ENCODE measurements around the gene SYNGR1. TPM values are rescaled to one million over a fixed set of nuclear protein-coding genes. Genes with fewer than 3 reads are reported as not detected.

SYNGR1 gene
- total and polyA plus RNA-seq, 2 donors (not counting 1 experiment from before 2014, with no cell fraction given): 9.4 to 31.9 TPM

GRCh38 chr22:39313258-39314001 is 36.4 kb upstream of the SYNGR1 start:
- H3K4me1 Mint-ChIP-seq: peaks cover 38% of the 10 kb centered on the region
- no peak for TF ChIP-seq EZH2 (IDR thresholded peaks at IDR 0.05; ENCODE audit: borderline replicate concordance, insufficient read depth, low read depth, low read length, poor library complexity, severe bottlenecking)
- no peak for TF ChIP-seq CTCF (IDR thresholded peaks at IDR 0.05)
- Histone ChIP-seq H3K27ac (ENCODE audit: low read length in 2 of 2) (no peak overlapping the region), H3K4me1 (ENCODE audit: control insufficient read depth in 2 of 2, insufficient read depth in 2 of 2, low read length in 2 of 2) (peaks cover 23 to 40% of the 10 kb centered on the region in 2 donors), H3K27me3 (replicated peaks in 1 of 4; ENCODE audit: control extremely low read depth in 1 of 4, control insufficient read depth in 3 of 4, insufficient read depth in 4 of 4, low read length in 3 of 4) (no peaks in the 10 kb centered on the region), H3K36me3 (replicated peaks in 1 of 2; ENCODE audit: control extremely low read depth in 1 of 2, control insufficient read depth in 1 of 2, extremely low read depth in 1 of 2, insufficient read depth in 2 of 2, low read length in 1 of 2) (peaks cover 2 to 70% of the 10 kb centered on the region in 2 experiments), H4K20me1 (ENCODE audit: control insufficient read depth, insufficient read depth, low read length, poor library complexity, severe bottlenecking) (peaks cover 67% of the 10 kb centered on the region), H3K9ac (ENCODE audit: low read length) (no peak overlapping the region), H3K79me2 (ENCODE audit: control insufficient read depth, insufficient read depth, low read length) (peaks cover 25% of the 10 kb centered on the region), H3K9me3 (ENCODE audit: control extremely low read depth in 1 of 3, control insufficient read depth in 2 of 3, insufficient read depth in 1 of 3, low read length in 2 of 3) (peaks cover 0 to 4% (median 0%) of the 10 kb centered on the region in 3 donors), H2AFZ (ENCODE audit: insufficient read depth, low read depth, low read length, poor library complexity, severe bottlenecking) (no peak overlapping the region), H3K4me2 (replicated peaks; ENCODE audit: low read depth, low read length, poor library complexity, severe bottlenecking) (no peak overlapping the region), H3K4me3 (ENCODE audit: control extremely low read depth in 1 of 5, extremely low read depth in 1 of 5, insufficient read depth in 1 of 5, low read depth in 2 of 5, low read length in 4 of 5) (no peak overlapping the region)
- no peak overlapping the region for H3K27ac Mint-ChIP-seq
- ChIA-PET POLR2A (interaction anchor here (4.3 kb wide), 1 partner anchor 143 kb away, joined by 17 read pairs; no protein-coding TSS in a partner anchor), CTCF (interaction anchor here (1.1 to 7.9 kb wide), 6 partner anchors 143 to 443 kb away, joined by 3 to 171 read pairs (median 74); partner anchors contain the start of genes CBX6 and RPS19BP1)
- no peak for DNase-seq
- H3K4me3 Mint-ChIP-seq: no peak overlapping the region
- no peaks in the 10 kb centered on the region for H3K27me3 Mint-ChIP-seq
- intact Hi-C loops (cut with micrococcal nuclease): no loop called here
- WGBS (ENCODE audit: insufficient coverage): 96% methylated on average over 16 of the region's 20 CpGs
- H3K9me3 Mint-ChIP-seq (ENCODE audit: insufficient read depth): no peaks in the 10 kb centered on the region
- ATAC-seq (ENCODE audit: low read depth): no peak

All from B cell (primary cell).